ENCODE data around the gene FRZB.

Gene FRZB

GRCh38 chr2:182784058-182784706, 82.3 kb downstream of the FRZB start:
- DNase-seq: no peak

All from NCI-H82 (cell line).